Measurements from ENCODE around the gene RAB39A. TPM values are rescaled to one million over a fixed set of nuclear protein-coding genes. Genes with fewer than 3 reads are reported as not detected.

Gene RAB39A
- total and polyA plus RNA-seq, 10 of the 15 experiments (the other 5 are each of a cell fraction or from before 2014, with no cell fraction given) = 0.10 to 9.2 (median 4.9) TPM

DNA sequence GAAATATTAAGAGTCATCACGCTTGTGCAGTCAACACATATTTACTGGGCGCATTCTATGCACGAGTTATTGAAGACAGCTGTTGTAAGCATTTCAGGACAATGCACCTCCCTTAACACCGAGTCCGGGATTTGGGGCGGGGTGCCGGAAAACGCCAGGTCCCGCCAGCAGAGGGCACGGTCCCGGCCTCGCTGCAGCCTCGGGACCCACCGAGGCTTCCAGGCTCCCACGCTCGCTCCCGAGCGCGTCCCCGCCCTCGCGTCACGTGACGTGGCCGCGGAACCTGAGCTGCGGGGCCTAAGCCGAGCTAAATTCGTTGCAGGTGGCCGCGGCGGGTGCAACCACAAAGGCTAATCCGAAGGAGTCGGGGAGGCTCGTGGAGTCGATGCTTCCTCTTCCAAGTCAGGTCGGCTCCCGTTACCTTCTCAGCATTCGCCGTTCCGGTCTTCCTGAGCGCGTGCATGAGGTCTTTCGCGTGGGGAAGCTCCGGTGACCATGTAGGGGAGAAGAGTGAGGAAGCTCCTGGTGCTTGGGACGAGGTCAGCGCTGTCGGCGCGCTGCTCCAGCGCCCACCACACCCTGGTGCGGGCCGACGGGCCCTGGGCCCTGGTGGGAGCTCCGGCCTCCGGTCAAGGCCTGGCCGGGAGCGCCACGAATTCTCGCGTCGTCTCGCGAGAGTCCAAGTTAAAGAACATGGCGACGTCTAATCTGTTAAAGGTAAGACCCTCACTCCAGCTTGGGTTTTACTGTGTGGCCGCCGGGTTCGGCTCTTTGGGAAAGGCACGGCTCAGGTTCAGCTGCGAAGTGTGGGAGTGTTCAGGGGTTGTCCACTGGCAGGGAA lies 80.6 kb downstream of the RAB39A start, which contains the start of gene CUL5 (continued):
- TF ChIP-seq, protein P1, sequence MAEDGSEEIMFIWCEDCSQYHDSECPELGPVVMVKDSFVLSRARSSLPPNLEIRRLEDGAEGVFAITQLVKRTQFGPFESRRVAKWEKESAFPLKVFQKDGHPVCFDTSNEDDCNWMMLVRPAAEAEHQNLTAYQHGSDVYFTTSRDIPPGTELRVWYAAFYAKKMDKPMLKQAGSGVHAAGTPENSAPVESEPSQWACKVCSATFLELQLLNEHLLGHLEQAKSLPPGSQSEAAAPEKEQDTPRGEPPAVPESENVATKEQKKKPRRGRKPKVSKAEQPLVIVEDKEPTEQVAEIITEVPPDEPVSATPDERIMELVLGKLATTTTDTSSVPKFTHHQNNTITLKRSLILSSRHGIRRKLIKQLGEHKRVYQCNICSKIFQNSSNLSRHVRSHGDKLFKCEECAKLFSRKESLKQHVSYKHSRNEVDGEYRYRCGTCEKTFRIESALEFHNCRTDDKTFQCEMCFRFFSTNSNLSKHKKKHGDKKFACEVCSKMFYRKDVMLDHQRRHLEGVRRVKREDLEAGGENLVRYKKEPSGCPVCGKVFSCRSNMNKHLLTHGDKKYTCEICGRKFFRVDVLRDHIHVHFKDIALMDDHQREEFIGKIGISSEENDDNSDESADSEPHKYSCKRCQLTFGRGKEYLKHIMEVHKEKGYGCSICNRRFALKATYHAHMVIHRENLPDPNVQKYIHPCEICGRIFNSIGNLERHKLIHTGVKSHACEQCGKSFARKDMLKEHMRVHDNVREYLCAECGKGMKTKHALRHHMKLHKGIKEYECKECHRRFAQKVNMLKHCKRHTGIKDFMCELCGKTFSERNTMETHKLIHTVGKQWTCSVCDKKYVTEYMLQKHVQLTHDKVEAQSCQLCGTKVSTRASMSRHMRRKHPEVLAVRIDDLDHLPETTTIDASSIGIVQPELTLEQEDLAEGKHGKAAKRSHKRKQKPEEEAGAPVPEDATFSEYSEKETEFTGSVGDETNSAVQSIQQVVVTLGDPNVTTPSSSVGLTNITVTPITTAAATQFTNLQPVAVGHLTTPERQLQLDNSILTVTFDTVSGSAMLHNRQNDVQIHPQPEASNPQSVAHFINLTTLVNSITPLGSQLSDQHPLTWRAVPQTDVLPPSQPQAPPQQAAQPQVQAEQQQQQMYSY (CRISPR knock-in tag; IDR thresholded peaks at IDR 0.05) = peak; percentile 81
- TF ChIP-seq ZNF207 (IDR thresholded peaks at IDR 0.05; ENCODE audit: borderline replicate concordance) (no peak), CHD4 (IDR thresholded peaks at IDR 0.05) (no peak), EED (IDR thresholded peaks at IDR 0.05; ENCODE audit: low read depth) (peak; percentile 58), HDAC2 (IDR thresholded peaks at IDR 0.05) (0 out of 2 replicates have a peak, but pooled peaks have one; percentile 73), ZNF274 (IDR thresholded peaks at IDR 0.05; ENCODE audit: insufficient read depth, insufficient read length) (no peak), CHD1 (IDR thresholded peaks at IDR 0.05; ENCODE audit: low read depth, low read length) (no peak), NR2F1 (conservative IDR thresholded peaks at IDR 0.05) (peak; percentile 47), ETV6 (conservative IDR thresholded peaks at IDR 0.05 in 1 of 2, IDR thresholded peaks at IDR 0.05 in 1 of 2; ENCODE audit: borderline replicate concordance in 1 of 2, low read depth in 1 of 2) (no peak), CHD2 (IDR thresholded peaks at IDR 0.05; ENCODE audit: borderline replicate concordance, low read depth, low read length) (peak; percentile 98), WRNIP1 (IDR thresholded peaks at IDR 0.05; ENCODE audit: borderline replicate concordance, low read depth, low read length) (peak; percentile 24; the same call in 1 of the 2 replicates), FOS (IDR thresholded peaks at IDR 0.05; ENCODE audit: borderline replicate concordance, extremely low read depth, insufficient read length) (no peak), RAD21 (IDR thresholded peaks at IDR 0.05; ENCODE audit: insufficient read depth, low read depth, low read length) (peak; percentile 54)
- TF ChIP-seq, protein P2, sequence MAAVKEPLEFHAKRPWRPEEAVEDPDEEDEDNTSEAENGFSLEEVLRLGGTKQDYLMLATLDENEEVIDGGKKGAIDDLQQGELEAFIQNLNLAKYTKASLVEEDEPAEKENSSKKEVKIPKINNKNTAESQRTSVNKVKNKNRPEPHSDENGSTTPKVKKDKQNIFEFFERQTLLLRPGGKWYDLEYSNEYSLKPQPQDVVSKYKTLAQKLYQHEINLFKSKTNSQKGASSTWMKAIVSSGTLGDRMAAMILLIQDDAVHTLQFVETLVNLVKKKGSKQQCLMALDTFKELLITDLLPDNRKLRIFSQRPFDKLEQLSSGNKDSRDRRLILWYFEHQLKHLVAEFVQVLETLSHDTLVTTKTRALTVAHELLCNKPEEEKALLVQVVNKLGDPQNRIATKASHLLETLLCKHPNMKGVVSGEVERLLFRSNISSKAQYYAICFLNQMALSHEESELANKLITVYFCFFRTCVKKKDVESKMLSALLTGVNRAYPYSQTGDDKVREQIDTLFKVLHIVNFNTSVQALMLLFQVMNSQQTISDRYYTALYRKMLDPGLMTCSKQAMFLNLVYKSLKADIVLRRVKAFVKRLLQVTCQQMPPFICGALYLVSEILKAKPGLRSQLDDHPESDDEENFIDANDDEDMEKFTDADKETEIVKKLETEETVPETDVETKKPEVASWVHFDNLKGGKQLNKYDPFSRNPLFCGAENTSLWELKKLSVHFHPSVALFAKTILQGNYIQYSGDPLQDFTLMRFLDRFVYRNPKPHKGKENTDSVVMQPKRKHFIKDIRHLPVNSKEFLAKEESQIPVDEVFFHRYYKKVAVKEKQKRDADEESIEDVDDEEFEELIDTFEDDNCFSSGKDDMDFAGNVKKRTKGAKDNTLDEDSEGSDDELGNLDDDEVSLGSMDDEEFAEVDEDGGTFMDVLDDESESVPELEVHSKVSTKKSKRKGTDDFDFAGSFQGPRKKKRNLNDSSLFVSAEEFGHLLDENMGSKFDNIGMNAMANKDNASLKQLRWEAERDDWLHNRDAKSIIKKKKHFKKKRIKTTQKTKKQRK (IDR thresholded peaks at IDR 0.05; ENCODE audit: low read depth, low read length) = no peak
- TF ChIP-seq, protein P3, sequence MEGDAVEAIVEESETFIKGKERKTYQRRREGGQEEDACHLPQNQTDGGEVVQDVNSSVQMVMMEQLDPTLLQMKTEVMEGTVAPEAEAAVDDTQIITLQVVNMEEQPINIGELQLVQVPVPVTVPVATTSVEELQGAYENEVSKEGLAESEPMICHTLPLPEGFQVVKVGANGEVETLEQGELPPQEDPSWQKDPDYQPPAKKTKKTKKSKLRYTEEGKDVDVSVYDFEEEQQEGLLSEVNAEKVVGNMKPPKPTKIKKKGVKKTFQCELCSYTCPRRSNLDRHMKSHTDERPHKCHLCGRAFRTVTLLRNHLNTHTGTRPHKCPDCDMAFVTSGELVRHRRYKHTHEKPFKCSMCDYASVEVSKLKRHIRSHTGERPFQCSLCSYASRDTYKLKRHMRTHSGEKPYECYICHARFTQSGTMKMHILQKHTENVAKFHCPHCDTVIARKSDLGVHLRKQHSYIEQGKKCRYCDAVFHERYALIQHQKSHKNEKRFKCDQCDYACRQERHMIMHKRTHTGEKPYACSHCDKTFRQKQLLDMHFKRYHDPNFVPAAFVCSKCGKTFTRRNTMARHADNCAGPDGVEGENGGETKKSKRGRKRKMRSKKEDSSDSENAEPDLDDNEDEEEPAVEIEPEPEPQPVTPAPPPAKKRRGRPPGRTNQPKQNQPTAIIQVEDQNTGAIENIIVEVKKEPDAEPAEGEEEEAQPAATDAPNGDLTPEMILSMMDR (IDR thresholded peaks at IDR 0.05 in 2 of 3, conservative IDR thresholded peaks at IDR 0.05 in 1 of 3; ENCODE audit: control insufficient read depth in 2 of 3, extremely low read depth in 1 of 3, insufficient read depth in 1 of 3, low read depth in 3 of 3, low read length in 3 of 3) = peak; percentile 86 to 93 (median 90)
- TF ChIP-seq, protein P4, sequence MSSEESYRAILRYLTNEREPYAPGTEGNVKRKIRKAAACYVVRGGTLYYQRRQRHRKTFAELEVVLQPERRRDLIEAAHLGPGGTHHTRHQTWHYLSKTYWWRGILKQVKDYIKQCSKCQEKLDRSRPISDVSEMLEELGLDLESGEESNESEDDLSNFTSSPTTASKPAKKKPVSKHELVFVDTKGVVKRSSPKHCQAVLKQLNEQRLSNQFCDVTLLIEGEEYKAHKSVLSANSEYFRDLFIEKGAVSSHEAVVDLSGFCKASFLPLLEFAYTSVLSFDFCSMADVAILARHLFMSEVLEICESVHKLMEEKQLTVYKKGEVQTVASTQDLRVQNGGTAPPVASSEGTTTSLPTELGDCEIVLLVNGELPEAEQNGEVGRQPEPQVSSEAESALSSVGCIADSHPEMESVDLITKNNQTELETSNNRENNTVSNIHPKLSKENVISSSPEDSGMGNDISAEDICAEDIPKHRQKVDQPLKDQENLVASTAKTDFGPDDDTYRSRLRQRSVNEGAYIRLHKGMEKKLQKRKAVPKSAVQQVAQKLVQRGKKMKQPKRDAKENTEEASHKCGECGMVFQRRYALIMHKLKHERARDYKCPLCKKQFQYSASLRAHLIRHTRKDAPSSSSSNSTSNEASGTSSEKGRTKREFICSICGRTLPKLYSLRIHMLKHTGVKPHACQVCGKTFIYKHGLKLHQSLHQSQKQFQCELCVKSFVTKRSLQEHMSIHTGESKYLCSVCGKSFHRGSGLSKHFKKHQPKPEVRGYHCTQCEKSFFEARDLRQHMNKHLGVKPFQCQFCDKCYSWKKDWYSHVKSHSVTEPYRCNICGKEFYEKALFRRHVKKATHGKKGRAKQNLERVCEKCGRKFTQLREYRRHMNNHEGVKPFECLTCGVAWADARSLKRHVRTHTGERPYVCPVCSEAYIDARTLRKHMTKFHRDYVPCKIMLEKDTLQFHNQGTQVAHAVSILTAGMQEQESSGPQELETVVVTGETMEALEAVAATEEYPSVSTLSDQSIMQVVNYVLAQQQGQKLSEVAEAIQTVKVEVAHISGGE (CRISPR knock-in tag; IDR thresholded peaks at IDR 0.05) = peak; percentile 49; the same call in 1 of the 2 replicates
